ENCODE data around the gene KIRREL2.
A peak's percentile ranks its signal among the peaks of the same experiment; 100 is the strongest.
"Not testable (repeated sequence)": the region's sequence is repeated elsewhere in the genome, so short reads cannot be mapped to it uniquely, and the experiment has no call there.

Gene KIRREL2

DNA sequence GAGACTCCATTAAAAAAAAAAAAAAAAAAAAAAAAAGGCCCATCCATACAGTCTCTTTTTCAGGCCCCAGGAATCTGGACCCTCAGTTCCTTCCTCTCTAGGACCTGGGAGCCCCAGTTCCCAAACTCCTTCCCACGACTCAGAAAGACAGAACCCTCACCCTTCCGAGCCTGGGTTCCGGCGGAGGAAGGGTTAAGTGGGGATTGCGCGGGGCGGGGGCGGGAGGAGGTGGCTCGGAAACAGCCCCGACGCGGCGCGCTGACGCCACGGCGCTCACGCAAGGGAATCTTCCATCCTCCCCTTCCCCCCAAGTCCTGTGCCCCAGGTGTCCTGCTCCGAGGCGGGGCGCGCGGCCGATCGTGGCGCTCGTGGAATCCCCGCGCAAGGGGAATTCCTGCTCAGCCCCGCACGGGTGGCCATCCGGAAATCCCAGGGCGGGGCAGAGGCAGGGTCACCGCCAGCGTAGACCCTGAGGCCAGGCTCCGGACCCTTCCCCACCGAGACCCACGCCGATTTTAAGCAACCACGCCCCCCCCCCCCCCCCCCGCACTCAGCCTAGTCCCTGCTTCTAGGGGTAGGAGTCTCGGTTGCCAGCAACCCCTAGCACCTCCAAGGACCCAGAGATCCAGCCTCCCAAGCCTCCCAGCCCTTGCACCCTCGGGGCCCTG is 43.0 kb downstream of the KIRREL2 start:
- DNase-seq: peak; percentile 88

DNA sequence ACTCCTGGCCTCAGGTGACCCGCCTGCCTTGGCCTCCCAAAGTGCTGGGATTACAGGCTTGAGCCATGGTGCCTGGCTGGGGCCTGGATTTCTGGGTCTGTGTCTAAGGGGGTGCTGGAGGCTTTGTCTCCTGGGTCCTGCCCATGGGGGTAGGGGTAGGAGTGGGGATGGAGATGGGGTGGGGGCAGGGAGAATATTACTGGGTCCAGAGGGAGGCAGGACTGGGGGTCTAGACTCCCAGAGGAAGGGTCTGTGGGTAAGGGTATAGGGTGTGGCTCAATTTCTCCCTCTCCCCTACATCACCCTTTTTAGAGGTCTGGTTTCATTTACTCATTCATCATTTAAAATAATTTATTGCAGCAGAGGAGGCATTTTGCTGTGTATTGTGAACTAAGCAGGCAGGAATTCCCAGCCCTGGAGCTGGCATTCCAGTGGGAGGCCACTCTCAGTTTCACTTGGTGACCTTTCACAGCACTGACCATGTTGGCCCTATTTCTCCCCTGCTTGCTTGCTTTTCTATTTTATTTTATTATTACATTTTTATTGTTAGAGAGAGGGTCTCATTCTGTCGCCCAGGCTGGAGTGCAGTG is 44.4 kb downstream of the KIRREL2 start:
- DNase-seq: no peak

DNA sequence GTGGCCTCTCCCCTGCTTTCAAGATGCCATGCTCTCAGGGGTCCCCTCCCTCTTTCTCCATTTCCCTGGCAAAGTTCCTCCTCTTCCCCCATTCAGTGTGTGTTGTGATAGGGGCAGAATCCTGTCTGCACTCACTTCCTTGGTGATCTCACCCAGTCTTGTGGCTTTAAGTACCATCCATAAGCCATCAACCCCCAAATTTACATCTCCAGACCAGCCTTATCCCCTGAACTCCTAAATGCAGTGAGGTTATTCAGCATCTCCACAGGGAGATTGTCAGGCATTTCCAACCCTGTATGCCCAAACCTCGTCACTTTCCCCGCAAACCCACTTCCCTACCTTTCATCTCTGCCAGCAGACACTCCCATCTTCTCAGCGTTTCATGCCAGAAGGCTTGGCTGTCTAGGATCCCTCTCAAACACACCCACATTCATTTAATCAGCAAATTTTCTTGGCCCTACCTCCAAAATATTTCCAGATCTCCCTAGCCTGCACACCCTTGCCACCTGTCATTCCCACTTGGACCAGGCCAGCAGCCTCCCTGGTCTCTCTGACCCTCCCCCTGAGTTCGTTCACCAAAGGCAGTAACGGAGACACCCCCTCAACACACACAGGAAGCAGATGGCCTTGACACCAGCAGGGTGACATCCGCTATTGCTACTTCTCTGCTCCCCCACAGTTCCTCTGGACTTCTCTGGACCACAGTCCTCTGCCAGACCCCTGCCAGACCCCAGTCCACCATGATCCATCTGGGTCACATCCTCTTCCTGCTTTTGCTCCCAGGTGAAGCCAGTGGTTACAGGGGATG is 45.3 kb downstream of the KIRREL2 start, which contains the start of gene HCST:
Gene HCST, plus strand, starts transcription at position 676 of the 808 bp plus-strand sequence. Its CDS starts 65 bp downstream, at position 741.
- DNase-seq: no peak

DNA sequence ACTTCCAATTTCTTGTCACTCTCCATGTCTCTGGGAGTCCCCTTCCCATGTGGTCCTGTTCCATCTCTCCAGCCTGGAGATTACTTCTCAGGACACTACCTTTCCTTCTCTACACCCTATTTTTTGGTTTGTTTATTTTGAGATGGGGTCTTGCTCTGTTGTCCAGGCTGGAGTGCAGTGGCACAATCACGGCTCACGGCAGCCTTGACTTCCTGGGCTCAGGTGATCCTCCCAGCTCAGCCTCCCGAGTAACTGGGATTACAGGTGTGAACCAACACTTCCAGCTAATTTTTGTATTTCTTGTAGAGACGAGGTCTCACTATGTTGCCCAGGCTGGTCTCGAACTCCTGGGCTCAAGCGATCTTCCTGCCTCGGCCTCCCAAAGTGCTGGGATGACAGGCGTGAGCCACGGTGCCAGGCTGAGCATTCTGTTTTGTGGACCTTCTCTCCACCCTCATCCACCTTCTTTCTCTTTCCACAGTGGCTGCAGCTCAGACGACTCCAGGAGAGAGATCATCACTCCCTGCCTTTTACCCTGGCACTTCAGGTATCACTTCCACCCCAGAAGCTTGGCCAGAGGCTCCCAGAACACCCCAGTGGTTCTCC is 46.3 kb downstream of the KIRREL2 start:
- DNase-seq: no peak

DNA sequence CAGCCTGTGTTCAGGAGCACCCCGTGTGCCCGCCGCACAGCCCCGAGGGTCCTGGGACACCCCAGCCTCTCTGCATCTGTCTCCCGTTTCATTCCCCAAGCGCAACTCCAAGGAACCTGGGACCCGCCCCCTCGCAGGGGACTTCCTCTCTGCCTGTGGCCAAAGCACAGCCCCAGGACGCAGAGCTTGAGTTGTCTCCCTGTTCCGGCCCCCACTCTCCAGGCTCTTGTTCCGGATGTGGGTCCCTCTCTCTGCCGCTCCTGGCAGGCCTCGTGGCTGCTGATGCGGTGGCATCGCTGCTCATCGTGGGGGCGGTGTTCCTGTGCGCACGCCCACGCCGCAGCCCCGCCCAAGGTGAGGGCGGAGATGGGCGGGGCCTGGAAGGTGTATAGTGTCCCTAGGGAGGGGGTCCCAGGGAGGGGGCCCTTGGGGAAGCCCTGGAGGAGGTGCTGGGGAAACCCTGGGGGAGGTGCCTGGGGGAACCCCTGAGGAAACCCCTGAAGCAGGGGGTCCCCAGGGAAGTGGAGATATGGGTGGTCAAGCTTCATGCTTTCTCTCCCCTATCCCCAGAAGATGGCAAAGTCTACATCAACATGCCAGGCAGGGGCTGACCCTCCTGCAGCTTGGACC is 47.0 kb downstream of the KIRREL2 start:
- DNase-seq: peak; percentile 89

DNA sequence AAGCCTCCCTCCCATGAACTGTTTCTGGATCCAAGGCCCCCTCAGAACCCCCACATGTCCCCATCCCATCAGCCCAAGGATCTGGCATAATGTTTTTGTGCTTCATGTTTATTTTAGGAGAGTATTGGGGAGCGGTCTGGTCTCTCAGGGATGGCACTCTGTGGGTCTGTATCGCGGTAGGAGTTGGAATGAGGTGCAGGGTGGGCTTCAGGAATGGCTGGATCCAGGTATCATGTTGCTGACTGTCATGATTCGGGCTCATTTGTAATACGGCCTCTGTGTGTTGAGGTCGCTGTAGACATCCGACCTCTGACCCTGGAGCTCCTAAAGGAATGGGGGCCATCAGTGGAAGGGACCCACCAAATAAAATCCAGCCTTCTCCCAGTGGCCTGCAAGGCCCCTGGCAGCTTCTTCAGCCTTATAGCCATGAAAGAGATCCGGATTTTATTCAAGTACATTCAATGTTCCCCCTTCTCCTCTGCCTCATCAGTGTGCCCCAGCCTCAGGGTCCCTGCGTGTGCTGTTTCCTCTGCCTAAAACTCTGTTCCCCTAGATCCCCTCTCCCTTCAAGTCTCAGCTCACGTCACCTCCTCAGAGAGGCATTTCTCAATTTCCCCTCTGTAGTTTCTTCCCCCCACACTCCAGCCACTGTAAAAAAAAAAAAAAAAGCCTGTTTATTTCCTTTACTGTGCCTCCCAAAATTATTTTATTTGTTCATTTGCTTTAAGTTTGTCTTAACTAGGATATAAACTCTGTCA is 47.8 kb downstream of the KIRREL2 start:
- no peak for DNase-seq

DNA sequence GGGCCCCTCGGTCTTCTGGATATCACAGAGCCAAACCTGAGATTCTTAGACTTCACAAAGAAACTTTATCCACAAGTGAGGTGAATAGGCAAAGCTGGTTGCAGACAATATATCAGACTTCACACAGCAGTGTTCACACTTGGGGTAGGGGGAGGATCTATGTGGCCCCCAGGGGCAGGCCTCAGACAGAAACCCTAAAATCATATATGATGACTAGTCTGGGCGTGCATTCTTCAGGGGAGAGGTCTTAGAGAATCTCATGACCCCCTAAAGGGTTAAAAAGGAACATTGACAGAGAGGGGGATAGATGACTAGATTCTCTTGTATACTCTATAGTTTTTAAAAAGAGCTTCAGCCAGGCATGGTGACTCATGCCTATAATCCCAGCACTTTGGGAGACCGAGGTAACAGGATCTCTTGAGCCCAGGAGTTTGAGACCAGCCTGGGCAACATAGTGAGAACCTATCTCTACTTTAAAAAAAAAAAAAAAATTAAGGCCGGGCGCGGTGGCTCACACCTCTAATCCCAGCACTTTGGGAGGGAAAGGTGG is 48.5 kb downstream of the KIRREL2 start:
- DNase-seq: no peak

DNA sequence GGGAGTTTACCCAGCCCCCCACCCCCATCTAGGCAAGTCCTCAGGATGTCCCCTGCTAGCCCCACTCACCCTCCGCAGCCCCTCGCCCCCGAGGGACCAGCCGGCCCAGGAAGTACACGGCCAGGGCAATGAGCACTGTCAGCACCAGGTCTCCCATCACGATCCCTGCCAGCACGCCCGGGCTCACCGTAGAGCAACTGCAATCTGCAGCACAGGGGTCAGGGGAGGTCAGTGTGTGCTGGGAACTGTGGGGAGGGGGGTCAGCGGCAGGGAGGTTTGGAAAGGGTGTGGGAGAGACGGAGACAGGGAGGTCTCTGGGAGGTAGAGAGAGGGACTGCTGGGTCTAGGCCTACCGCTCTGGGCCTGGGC is 50.6 kb downstream of the KIRREL2 start:
- no peak for DNase-seq

DNA sequence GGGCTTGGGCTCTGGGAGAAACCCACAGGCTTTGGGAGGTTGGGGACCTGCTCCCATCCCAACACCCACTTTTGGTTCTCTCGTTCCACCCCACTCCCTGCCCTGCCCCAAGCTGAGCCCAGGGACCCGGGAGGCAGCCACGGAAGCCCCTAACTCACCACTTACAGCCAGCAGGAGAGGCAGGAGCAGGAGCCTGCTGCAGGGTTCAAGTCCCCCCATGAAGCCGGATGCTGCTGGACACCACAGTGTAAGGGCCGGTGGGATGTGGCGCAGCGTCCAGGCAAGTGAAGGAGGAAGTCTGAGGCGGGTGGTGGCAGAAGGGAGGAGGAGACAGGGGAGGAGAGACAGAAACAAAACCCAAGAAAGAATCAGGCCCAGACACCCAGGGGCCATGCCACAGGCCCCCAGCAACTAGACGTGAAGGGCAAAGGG is 51.3 kb downstream of the KIRREL2 start, which contains the start of gene TYROBP:
Gene TYROBP, minus strand, starts transcription at position 286 of the 432 bp plus-strand sequence. Its CDS starts 67 bp downstream, at position 219.
- no peak for DNase-seq

DNA sequence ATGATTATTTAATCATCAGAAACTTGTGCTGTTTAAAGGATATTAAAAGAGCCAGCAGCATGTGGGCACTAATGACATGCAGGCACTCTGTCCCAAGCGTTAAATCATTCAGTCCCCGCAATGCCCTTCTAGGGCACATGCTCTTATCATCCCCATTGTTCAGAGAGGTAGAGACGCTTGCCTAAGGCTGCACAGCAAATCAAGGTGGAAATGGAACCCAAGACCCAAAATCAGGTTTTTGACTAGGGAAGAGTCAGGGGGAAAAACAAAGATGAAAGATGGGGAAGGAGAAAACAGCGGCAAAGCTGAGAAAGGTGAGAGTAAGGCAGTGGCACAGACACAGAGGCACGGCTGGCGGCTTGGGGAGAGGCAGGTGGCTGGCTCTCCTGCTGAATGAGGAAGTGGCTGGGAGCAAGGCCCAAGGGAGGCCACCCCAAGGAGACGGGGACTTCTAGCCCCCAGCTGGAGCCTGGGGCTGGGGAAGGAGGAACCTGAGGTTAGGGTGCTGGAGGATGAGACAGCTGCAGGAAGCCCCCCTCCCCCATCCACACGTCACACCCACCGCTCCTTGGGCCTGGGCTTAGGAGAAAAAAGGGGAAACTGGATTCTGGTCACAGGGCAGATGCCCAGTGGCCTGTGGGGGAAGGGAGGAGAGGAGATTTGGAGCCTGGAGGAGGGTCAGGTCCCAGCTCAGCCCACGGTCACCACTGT is 52.4 kb downstream of the KIRREL2 start:
- DNase-seq: peak; percentile 85

DNA sequence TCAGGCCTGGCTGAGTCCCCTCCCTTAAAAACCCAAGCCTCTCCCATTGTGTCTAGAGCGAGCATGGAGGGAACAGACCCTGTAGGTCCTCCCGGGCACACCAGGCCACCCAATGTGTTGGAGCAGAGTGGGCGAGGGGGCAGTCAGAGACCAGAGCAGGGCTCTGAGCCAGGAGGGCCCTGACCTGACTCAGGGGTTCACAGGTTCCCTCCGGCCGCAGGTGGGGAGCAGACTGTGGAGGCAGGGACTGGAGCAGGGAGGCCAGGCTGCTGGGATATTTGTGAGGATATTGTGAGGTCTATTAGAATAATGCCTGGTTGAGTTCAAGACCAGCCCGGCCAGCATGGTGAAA is 52.9 kb downstream of the KIRREL2 start:
- no peak for DNase-seq

DNA sequence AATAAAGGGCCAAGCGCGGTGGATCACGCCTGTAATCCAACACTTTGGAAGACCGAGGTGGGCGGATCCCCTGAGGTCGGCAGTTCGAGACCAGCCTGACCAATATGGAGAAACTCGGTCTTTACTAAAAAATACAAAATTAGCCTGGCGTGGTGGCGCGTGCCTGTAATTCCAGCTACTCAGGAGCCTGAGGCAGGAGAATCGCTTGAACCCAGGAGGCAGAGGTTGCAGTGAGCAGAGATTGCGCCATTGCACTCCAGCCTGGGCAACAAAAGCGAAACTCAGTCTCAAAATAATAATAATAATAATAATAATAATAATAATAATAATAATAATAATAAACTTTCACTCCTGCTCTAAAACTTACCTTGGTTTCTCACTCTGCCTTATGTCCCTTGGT is 53.6 kb downstream of the KIRREL2 start:
- not testable (repeated sequence) for DNase-seq

DNA sequence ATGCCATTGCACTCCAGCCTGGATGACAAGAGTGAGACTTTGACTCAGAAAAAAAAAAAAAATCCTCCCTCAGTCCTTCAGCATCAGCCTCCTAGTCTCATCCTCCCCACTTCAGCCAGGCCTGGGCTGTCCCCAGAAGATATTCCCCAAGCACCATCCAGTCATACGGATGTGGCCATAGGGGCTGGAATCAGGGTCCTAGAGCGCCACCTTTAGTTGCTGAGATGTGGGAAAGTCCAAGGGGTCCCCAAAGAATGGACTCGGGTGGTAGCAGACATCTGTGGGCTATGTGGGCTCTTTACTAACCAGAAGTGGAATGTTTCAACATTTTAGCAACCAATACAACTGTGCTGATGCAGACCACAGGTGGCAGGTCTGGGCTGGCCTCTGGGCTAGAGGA is 54.5 kb downstream of the KIRREL2 start:
- DNase-seq: no peak

DNA sequence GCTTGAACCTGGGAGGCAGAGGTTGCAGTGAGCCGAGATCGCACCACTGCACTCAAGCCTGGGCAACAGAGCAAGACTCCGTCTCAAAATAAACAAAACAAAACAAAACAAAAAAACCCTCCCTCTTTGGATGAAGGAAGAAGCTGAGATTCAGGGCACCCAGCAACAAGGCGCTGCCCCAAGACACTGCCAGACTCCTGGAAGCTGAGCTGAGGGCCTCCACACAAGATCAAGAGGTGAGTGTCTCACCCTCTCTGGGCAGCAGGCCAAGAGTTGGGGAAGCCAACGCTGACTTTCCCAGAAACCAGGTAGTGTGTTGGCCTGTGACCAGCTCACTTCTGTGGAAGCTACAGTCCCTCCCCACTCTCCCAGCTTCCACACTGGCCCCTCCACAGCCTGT is 55.1 kb downstream of the KIRREL2 start:
- DNase-seq: peak; percentile 76

DNA sequence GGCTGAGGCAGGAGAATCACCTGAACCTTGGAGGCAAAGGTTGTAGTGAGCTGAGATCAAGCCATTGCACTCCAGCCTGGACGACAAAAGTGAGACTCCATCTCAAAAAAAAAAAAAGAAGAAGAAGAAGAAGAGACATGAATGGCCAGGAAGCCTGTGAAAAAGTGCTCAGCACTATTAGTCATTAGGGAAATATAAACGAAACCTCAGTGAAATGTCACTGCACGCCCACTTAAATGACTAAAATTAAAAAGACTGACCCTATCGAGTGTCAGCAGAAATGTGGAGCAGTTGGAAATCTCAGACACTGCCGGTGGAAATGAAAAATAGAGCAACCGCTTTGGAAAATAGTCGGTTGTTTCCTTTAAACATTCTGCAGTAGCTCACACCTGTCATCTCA is 56.9 kb downstream of the KIRREL2 start:
- DNase-seq: no peak

DNA sequence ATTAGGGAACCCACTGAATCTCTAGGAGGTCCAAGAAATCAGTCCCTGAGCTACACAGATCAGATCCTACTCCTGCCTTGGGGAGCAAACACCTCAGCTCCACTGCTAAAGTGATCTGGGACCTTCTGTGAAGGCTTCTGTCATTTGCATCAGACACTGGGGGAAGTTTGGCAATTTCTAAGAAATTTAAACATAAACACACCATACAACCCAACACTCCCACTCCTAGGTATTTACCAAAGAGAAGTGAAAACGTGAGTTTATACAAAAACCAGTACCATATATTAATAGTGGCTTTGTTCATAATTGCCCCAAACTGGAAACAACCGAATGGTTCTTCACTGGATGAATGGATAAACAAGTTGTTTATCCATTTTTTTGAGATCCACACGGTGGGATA is 58.7 kb downstream of the KIRREL2 start:
- DNase-seq: no peak

All from RPMI8226 (cell line).